Testis (tissue), 2 donors: Measurements from ENCODE around the gene INPP1.

ENCODE experiments used
- POLR2A ChIP-seq: fragments of 450-650 bp; IDR thresholded peaks from one replicate; pipeline ENCODE4 v1.6.1; 2017; ENCODE audit warnings: antibody characterized with exemption, mild to moderate bottlenecking, moderate library complexity
- TF ChIP-seq, protein P1 (sequence below), 3 experiments: fragments of 450-650 bp in 2 of 3; fragments of 200-600 bp in 1 of 3; sonication (generic) in 1 of 3; IDR thresholded peaks; one replicate each; pipeline ENCODE4 v1.5.1; 2016 to 2019; ENCODE audit warnings: antibody characterized with exemption in 3 of 3, mild to moderate bottlenecking in 2 of 3, moderate library complexity in 1 of 3

- TF ChIP-seq, protein P1, sequence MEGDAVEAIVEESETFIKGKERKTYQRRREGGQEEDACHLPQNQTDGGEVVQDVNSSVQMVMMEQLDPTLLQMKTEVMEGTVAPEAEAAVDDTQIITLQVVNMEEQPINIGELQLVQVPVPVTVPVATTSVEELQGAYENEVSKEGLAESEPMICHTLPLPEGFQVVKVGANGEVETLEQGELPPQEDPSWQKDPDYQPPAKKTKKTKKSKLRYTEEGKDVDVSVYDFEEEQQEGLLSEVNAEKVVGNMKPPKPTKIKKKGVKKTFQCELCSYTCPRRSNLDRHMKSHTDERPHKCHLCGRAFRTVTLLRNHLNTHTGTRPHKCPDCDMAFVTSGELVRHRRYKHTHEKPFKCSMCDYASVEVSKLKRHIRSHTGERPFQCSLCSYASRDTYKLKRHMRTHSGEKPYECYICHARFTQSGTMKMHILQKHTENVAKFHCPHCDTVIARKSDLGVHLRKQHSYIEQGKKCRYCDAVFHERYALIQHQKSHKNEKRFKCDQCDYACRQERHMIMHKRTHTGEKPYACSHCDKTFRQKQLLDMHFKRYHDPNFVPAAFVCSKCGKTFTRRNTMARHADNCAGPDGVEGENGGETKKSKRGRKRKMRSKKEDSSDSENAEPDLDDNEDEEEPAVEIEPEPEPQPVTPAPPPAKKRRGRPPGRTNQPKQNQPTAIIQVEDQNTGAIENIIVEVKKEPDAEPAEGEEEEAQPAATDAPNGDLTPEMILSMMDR (IDR thresholded peaks at IDR 0.05) = no peak
- no peak for TF ChIP-seq POLR2A
Measured at GRCh38 chr2:190333395-190333794, 10.0 kb upstream of the INPP1 start.
